ENCODE data around the gene SLC35F1.

SLC35F1 gene

DNA sequence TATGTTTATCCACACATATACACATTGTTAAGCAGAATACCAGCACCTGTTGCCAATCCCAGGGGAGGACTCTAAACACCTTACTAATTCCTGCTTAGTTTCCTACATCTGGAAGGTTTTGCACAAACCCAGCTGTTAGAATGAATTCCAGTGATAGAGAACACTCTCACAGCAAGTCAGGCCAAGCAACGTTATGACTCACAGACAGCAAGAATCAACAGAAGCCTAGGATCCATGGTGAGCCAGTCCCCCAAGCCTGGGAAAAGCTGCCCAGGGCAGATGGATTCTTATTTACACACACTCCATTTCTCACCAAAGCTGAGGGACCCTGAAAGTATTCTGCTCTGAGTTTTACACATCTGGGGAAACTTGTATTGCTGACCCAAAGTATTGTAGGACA lies 291.7 kb downstream of the SLC35F1 start:
- peaks cover 8% of the 10 kb centered on the region for H3K27me3 Mint-ChIP-seq
- no peaks in the 10 kb centered on the region for H3K4me1 Mint-ChIP-seq
- DNase-seq (ENCODE audit: low spot score in 2 of 2) (no peak), ATAC-seq (replicated peaks; ENCODE audit: extremely low read depth, poor library complexity, severe bottlenecking) (no peak)
- H3K9me3 Mint-ChIP-seq = no peaks in the 10 kb centered on the region
- no peak overlapping the region for H3K27ac Mint-ChIP-seq (ENCODE audit: low read depth)
- H3K4me3 Mint-ChIP-seq = no peak overlapping the region
- H3K36me3 Mint-ChIP-seq (ENCODE audit: insufficient read depth) = peaks cover 2% of the 10 kb centered on the region

DNA sequence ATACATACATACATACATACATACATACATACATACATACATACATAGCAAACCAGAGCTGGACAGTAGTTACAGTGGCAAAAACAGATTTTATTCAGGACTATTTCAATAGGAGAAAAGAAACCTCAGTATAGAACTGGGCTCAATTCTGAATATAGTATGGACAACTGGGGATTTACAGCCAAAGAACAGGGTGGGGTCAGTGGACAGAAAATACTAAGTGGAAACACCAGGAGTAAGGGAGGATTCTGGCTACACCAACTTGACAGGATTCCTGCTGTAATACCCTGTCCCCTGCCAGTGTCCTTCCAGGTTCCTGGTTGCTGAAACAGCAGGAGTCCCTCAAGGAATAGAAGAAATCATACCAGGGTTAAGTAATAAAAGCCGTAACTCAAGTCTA lies 293.1 kb downstream of the SLC35F1 start:
- H3K9me3 Mint-ChIP-seq = no peaks in the 10 kb centered on the region
- H3K27me3 Mint-ChIP-seq = no peaks in the 10 kb centered on the region
- H3K4me3 Mint-ChIP-seq = no peak overlapping the region
- H3K27ac Mint-ChIP-seq (ENCODE audit: low read depth) = no peak overlapping the region
- H3K36me3 Mint-ChIP-seq (ENCODE audit: insufficient read depth) = peaks cover 2% of the 10 kb centered on the region
- ATAC-seq (replicated peaks; ENCODE audit: extremely low read depth, poor library complexity, severe bottlenecking) (no peak), DNase-seq (ENCODE audit: low spot score in 2 of 2) (no peak)
- no peaks in the 10 kb centered on the region for H3K4me1 Mint-ChIP-seq

DNA sequence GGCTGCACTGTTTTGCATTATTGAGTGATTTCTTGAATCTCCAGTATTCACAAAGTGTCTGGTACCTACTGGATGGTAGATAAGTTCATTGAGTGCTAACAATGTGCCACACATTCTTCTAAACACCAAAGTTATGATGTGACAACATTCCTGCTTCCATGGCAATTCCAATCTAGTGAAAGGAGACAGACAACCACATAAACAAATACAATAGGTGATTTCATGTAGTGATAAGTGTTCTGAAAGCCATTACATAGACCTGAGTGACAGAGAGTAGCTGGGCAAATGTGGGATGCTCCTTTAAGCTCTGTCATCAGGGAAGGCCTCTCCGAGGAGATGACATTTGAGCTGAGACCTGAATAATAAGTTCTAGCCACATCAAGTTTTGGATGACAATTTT lies 295.5 kb downstream of the SLC35F1 start:
- DNase-seq (ENCODE audit: low spot score in 2 of 2) (no peak), ATAC-seq (replicated peaks; ENCODE audit: extremely low read depth, poor library complexity, severe bottlenecking) (no peak)
- no peaks in the 10 kb centered on the region for H3K4me1 Mint-ChIP-seq
- H3K27ac Mint-ChIP-seq (ENCODE audit: low read depth) = no peak overlapping the region
- H3K4me3 Mint-ChIP-seq = no peak overlapping the region
- peaks cover 2% of the 10 kb centered on the region for H3K36me3 Mint-ChIP-seq (ENCODE audit: insufficient read depth)
- no peaks in the 10 kb centered on the region for H3K27me3 Mint-ChIP-seq
- no peaks in the 10 kb centered on the region for H3K9me3 Mint-ChIP-seq

DNA sequence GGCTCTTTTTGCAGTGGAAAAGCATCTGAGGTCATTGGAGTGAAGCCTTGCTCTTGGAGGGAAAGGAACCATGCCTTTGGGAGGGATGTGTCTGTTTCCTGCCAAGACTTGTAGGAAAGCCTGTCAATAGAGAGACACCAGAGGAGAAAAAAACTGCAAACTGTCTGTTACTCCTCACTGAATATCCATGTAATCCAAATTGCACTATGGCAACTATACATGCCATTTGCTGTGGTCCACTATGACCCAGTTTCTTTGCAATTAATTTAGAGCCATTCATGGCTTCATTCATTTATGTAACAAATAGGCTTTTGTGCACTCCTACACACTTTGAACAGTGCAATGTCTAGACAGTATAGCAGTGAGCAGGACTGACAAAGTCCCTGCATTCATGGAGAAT lies 296.5 kb downstream of the SLC35F1 start:
- Mint-ChIP-seq H3K27me3 (no peaks in the 10 kb centered on the region), H3K4me3 (no peak overlapping the region), H3K4me1 (no peaks in the 10 kb centered on the region), H3K9me3 (no peaks in the 10 kb centered on the region), H3K27ac (ENCODE audit: low read depth) (no peak overlapping the region), H3K36me3 (ENCODE audit: insufficient read depth) (peaks cover 2% of the 10 kb centered on the region)
- ATAC-seq (replicated peaks; ENCODE audit: extremely low read depth, poor library complexity, severe bottlenecking) (no peak), DNase-seq (ENCODE audit: low spot score in 2 of 2) (no peak)

DNA sequence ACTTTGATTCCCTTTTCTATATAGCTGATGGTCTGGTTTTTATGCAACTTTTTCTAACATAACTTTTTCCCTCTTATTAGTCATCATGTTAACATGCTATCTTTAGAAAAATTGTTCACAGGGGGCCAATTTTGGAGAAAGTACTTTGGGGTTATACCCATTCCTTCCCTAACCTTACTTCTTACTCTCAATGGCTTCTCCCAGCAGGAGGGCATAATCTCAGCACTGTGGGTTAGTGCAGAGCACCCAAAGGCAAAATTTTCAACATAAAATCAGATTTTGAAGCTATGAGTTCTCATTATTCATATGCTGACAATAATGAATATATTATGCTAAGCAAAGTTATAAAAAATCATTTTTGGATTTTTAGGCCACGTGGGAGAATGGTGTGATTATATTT lies 299.2 kb downstream of the SLC35F1 start:
- no peaks in the 10 kb centered on the region for H3K27me3 Mint-ChIP-seq
- H3K27ac Mint-ChIP-seq (ENCODE audit: low read depth) = no peak overlapping the region
- no peaks in the 10 kb centered on the region for H3K9me3 Mint-ChIP-seq
- no peaks in the 10 kb centered on the region for H3K4me1 Mint-ChIP-seq
- H3K4me3 Mint-ChIP-seq = no peak overlapping the region
- DNase-seq (ENCODE audit: low spot score in 2 of 2) = no peak
- no peak for ATAC-seq (replicated peaks; ENCODE audit: extremely low read depth, poor library complexity, severe bottlenecking)
- no peaks in the 10 kb centered on the region for H3K36me3 Mint-ChIP-seq (ENCODE audit: insufficient read depth)

DNA sequence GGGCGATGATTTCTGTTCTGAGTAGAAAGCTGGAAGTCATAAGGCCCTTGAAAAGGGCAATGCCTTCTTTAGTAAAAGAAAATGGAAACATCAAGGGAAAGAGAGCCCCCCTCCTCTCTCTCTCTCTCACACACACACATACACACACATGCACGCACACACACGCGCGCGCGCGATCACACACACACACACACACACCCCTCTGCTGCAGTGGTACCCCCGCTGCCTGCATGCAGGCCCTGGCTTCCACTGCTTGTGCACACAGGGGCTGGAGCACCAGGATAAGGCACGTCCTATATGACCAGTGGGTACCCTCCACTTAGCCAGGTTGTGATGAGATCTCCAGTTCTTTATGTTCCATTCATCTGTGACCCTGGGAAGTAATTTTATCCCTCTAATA lies 300.9 kb downstream of the SLC35F1 start:
- H3K36me3 Mint-ChIP-seq (ENCODE audit: insufficient read depth) = no peaks in the 10 kb centered on the region
- H3K4me3 Mint-ChIP-seq = no peak overlapping the region
- no peak for DNase-seq (ENCODE audit: low spot score in 2 of 2)
- no peak overlapping the region for H3K27ac Mint-ChIP-seq (ENCODE audit: low read depth)
- H3K9me3 Mint-ChIP-seq = no peaks in the 10 kb centered on the region
- H3K27me3 Mint-ChIP-seq = no peaks in the 10 kb centered on the region
- no peaks in the 10 kb centered on the region for H3K4me1 Mint-ChIP-seq
- ATAC-seq (replicated peaks; ENCODE audit: extremely low read depth, poor library complexity, severe bottlenecking) = no peak

DNA sequence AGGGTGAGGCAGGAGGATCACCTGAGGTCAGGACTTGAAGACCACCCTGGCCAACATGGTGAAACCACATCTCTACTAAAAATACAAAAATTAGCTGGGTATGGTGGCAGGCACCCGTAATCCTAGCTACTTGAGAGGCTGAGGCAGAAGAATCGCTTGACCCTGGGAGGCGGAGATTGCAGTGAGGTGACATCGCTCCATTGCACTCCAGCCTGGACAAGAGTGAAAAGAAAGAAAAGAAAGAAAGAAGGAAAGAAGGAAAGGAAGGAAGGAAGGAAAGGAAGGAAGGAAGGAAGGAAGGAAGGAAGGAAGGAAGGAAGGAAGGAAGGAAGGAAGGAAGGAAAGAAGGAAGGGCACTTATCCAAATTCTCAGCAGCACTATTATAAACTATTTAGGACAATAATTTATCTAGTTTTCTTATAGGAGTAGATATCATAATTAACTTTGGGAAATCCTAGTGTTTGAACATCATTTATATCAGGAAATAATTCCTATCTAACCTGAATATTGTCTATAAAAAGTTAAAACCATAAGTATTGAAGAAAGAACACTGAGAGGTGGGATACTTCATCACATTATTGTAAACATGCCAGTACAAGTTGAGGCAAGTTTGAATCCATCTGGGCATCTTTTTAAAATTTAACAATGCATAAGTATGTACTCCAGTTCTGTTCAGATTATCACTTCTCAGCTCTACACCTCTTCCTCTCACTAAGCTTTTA lies 305.5 kb downstream of the SLC35F1 start:
- no peaks in the 10 kb centered on the region for H3K27me3 Mint-ChIP-seq
- DNase-seq (ENCODE audit: low spot score in 2 of 2) (no peak), ATAC-seq (replicated peaks; ENCODE audit: extremely low read depth, poor library complexity, severe bottlenecking) (no peak)
- H3K36me3 Mint-ChIP-seq (ENCODE audit: insufficient read depth) = no peaks in the 10 kb centered on the region
- no peaks in the 10 kb centered on the region for H3K4me1 Mint-ChIP-seq
- no peaks in the 10 kb centered on the region for H3K9me3 Mint-ChIP-seq
- no peak overlapping the region for H3K27ac Mint-ChIP-seq (ENCODE audit: low read depth)
- no peak overlapping the region for H3K4me3 Mint-ChIP-seq

DNA sequence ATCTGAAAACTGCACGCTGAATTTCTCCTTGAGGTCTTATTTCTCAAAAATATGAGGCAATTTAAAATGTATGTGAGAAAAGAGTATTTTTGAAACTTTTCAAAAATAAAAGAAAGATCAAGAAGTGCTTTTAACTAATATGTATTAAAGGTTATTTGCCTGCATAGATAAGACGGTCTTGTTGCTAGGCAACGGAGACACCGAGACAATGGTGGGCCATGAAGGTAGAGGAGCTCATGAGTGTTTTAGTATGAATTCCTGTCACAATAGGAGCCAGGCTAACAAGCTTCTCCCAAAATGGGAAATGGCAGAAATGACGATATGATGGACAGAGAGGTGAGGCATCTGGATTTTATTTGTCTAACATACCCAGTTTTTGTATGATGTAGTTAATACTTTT lies 308.2 kb downstream of the SLC35F1 start:
- ATAC-seq (replicated peaks; ENCODE audit: extremely low read depth, poor library complexity, severe bottlenecking) (no peak), DNase-seq (ENCODE audit: low spot score in 2 of 2) (no peak)
- Mint-ChIP-seq H3K27me3 (no peaks in the 10 kb centered on the region), H3K4me3 (no peak overlapping the region), H3K36me3 (ENCODE audit: insufficient read depth) (no peaks in the 10 kb centered on the region), H3K4me1 (no peaks in the 10 kb centered on the region), H3K27ac (ENCODE audit: low read depth) (no peak overlapping the region), H3K9me3 (no peaks in the 10 kb centered on the region)

DNA sequence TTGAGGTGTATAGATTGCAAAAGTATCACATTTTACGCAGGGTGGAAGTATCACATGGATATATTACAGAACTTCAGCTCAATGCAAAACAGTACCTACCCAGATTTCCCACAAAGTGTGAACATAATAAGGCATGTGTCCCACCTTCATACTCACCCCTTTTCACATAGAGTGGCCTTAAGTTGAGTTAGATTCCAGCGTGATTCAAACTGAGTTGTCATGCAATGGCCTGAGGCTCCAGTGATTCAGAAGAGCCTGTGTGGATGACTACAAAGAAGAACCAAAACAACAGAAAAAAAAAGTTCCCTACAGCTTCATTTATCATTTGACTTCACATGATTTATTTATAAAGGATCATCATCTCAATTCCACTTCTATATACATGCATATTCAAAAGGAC lies 309.7 kb downstream of the SLC35F1 start:
- ATAC-seq (replicated peaks; ENCODE audit: extremely low read depth, poor library complexity, severe bottlenecking) = no peak
- H3K27ac Mint-ChIP-seq (ENCODE audit: low read depth) = no peak overlapping the region
- DNase-seq (ENCODE audit: low spot score in 2 of 2) = no peak
- no peak overlapping the region for H3K4me3 Mint-ChIP-seq
- H3K36me3 Mint-ChIP-seq (ENCODE audit: insufficient read depth) = no peaks in the 10 kb centered on the region
- no peaks in the 10 kb centered on the region for H3K4me1 Mint-ChIP-seq
- no peaks in the 10 kb centered on the region for H3K27me3 Mint-ChIP-seq
- no peaks in the 10 kb centered on the region for H3K9me3 Mint-ChIP-seq

DNA sequence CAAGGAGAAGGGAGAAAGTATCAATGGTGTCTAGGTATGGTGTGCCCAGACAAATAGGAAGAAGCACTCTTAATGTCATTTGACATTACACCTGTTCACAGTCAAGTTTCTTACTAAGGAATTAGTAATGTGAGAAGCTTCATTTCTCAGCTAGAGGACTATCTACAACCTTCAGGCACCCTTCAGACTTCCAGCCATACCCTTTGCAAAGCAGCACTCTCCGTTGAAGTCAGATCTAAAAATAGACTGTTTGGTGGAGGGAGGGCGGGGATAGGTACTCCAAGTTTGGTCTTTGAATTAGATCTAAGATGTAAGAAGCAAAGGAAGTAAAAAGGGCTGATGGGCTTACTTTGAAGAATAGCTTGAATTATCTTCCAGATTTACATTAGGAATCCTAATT lies 311.1 kb downstream of the SLC35F1 start:
- H3K27ac Mint-ChIP-seq (ENCODE audit: low read depth) = no peak overlapping the region

DNA sequence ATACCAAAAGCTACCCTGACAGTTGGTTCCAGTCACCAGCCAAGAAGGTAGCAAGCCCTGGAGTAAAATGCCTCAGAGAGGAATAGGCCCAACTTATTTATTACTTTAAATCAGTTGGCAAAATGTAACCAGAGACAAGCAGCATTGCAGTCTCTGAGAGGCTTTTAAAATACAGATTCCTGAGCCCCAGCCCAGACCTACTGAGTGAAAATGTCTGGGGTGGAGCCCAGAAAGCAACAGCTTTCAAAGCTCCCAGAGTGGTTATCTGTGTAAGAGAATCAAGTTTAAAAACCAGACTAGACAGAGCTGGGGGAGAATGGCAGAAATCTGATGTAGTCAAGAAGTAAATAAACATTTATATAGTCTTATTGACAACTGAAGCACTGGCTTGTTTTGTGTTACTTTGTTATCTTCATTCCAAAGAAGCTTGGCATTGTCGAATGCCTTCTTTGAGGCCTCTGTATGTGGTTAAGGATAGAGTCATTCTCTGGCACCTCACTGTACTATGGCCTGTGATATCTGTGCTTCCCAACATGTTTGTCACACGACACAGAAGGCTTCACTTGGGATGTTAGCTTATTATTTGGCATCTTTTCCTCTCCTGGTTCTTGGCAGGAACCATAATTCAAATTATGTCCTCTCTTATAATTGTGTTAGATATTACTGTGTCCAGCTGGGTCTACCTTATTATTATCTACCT lies 313.5 kb downstream of the SLC35F1 start:
- Mint-ChIP-seq H3K27ac (ENCODE audit: low read depth) (no peak overlapping the region), H3K36me3 (ENCODE audit: insufficient read depth) (no peaks in the 10 kb centered on the region), H3K4me3 (no peak overlapping the region), H3K4me1 (no peaks in the 10 kb centered on the region), H3K27me3 (peaks cover 24% of the 10 kb centered on the region), H3K9me3 (no peaks in the 10 kb centered on the region)
- no peak for DNase-seq (ENCODE audit: low spot score in 2 of 2)
- ATAC-seq (replicated peaks; ENCODE audit: extremely low read depth, poor library complexity, severe bottlenecking) = no peak

More for the DNA sequence above, 311.1 kb downstream of the SLC35F1 start:
- no peak for ATAC-seq (replicated peaks; ENCODE audit: extremely low read depth, poor library complexity, severe bottlenecking)
- Mint-ChIP-seq H3K9me3 (no peaks in the 10 kb centered on the region), H3K27me3 (peaks cover 2% of the 10 kb centered on the region), H3K36me3 (ENCODE audit: insufficient read depth) (no peaks in the 10 kb centered on the region), H3K4me1 (no peaks in the 10 kb centered on the region), H3K4me3 (no peak overlapping the region)
- DNase-seq (ENCODE audit: low spot score in 2 of 2) = no peak

DNA sequence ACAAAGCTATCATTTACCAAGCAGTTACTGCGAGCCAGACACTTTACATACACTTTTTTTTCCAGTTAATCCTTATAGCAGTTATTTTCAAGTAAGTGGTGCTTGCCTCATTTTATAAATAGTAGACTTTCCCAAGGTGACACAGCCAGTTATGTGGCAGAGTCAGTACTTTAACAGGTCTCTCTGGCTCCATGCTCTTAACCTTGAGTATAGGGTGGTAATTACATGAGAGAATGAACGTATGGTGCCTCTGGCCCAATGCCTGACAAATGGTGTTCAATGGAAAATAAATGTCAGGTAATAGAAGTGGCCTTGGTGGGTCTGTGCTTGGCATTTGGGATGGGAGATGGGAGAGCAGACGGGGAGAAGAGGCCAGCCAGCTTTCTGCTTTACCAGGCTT lies 316.3 kb downstream of the SLC35F1 start:
- Mint-ChIP-seq H3K4me3 (no peak overlapping the region), H3K36me3 (ENCODE audit: insufficient read depth) (no peaks in the 10 kb centered on the region), H3K9me3 (no peaks in the 10 kb centered on the region), H3K4me1 (no peaks in the 10 kb centered on the region), H3K27ac (ENCODE audit: low read depth) (no peak overlapping the region), H3K27me3 (peaks cover 24% of the 10 kb centered on the region)
- ATAC-seq (replicated peaks; ENCODE audit: extremely low read depth, poor library complexity, severe bottlenecking) (no peak), DNase-seq (ENCODE audit: low spot score in 2 of 2) (no peak)

DNA sequence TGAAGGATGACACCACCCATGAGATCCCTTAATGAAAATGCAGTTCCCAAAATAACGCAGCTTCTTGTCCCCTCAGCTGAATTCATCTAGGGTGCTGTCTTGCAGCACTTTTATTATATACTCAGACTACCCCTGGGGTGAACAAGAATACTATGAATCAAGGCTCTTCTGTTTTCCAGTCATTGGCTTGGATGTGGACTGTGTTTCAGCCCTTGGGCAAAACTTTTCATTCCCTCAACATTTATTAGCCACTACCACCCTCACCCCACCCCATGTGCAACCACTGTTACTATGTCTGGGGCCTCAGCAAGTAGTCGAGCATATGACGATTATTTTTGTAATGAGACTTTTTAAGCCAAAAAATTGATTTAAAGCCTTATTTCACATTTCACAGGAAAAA lies 321.8 kb downstream of the SLC35F1 start:
- DNase-seq (ENCODE audit: low spot score in 2 of 2) (no peak), ATAC-seq (replicated peaks; ENCODE audit: extremely low read depth, poor library complexity, severe bottlenecking) (no peak)
- H3K4me3 Mint-ChIP-seq = no peak overlapping the region
- peaks cover 52% of the 10 kb centered on the region for H3K27me3 Mint-ChIP-seq
- no peaks in the 10 kb centered on the region for H3K36me3 Mint-ChIP-seq (ENCODE audit: insufficient read depth)
- no peaks in the 10 kb centered on the region for H3K9me3 Mint-ChIP-seq
- H3K27ac Mint-ChIP-seq (ENCODE audit: low read depth) = no peak overlapping the region
- H3K4me1 Mint-ChIP-seq = no peaks in the 10 kb centered on the region
